DMS79 treated with DMSO at 0.1 percent for 48 hours (cell line): ENCODE measurements around the gene NKAIN2.

Experiments used
- DNase-seq: peaks from one replicate; lab custom pipeline; 2025; lab: John Stamatoyannopoulos, UW

The NKAIN2 gene

DNA sequence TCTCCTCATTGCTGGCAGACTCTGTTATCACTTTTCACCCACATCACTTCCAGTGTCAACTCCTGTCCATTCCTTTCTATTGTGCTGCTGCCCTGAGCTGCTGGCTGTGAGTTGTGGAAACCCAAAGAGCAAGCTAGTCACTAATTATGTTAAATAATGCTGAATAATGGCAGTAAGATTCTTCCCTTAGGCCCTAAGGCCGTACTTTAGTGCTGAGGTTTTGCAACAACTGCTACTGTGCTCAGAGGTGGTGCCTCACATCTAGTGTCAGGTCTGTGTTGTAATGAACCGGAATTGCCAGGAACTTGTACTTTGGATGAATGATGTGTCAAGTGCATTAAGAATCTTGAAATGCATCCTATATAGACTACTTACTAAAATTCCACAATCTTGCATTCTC, 786.3 kb downstream of the NKAIN2 start:
- DNase-seq, result no peak

- peak; percentile 84 for DNase-seq
These were observed 796.0 kb downstream of the NKAIN2 start for GRCh38 chr6:124599656-124600055.

DNA sequence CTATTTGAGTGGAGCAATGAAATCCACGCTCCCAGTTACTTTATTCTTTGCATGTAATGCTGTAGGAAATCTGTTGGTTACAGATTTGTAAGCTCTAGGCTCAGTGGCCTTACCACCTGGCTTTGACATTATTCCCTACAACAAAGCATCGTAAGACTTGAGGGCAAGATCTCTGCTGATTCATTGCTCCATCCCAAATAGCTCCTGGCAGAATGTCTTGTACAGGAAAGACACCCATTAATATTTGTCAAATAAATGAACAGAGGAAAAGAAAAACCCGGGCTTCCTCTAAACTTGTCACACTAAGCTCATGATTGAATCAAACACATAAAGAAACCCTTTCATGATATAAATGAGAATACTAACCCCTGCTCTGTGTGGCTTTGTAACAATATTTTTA, 801.1 kb downstream of the NKAIN2 start:
- DNase-seq, result no peak

- DNase-seq, result no peak
These were observed 803.5 kb downstream of the NKAIN2 start for GRCh38 chr6:124607119-124607627.

DNA sequence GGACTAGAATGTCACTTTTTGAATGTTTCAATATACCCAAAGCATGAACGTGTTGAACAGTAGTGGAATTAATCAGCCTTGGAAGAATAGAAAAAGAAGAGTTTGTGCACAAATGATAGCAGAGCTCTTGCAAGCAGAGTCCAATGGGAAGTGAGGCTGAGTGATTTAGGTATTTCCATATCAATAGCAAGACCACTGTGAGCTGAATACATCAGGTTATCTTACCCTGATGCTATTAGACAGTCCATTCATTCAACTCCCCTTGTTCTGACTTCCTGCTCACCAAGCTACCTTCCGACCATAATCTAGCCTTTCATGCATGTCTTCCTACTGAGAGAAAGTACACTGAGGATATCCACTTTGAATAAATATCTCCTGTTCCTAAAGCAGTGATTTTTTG, 809.4 kb downstream of the NKAIN2 start:
- no peak for DNase-seq

GRCh38 chr6:124622351-124622750, 818.7 kb downstream of the NKAIN2 start:
- DNase-seq, result no peak

DNA sequence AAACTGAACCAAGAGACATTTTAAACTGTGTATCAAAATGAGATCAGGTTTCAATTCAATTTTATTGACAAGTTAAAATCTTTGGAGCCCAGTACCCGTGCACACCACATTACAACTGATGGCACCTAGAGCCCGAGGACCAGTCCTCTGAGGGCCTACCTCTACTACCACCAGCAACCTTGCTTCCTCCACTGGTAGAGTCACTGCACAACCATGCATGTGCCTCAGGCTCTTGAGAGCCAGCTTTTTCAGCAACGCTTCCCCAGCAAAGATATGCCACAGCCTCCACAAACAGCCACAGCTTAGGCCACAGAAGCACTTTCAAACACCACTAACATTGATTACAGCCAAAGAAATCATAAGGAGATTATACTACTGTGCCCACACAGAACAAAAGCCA, 830.0 kb downstream of the NKAIN2 start:
- DNase-seq, result no peak

- no peak for DNase-seq
These were observed 836.8 kb downstream of the NKAIN2 start for GRCh38 chr6:124640432-124640831.

DNA sequence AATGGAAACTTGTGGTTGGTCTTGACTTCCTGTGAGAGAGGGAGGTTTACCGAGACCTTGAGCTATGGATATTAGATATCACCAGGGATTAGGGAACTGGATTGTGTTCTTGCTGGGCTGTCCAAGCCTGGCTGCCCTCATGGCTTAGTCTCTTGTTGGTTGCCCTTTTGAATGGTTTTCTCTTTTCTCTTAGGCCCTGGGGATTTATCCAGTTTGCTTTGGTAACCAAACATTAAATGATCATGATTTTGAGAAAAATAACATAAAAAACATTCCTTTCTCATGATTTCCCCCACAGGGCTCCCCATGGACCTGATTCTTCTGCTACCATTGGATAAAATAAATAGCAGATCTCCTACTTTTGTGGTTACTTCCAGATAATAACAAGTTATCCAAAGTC, 852.2 kb downstream of the NKAIN2 start:
- no peak for DNase-seq

- DNase-seq, result no peak
These were observed 854.4 kb downstream of the NKAIN2 start for GRCh38 chr6:124658053-124658452.

DNA sequence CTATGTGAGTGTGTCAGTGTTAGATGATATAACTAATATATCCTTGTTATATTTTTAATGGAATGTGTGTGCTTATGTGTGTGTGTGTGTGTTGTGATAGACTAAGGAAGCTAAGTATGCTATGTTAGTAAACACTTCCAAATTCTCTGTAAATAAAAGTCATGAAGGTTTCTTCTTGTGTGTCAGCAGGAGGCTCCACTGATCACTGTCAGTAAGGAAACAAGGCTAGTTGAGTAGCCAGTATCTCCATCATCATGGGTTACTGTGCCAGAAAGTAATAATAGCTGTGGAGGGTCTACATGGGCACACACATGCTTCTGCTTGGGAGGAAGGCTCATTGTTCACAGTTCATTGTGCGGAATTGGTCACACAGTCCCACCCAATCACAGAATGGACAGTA, 855.8 kb downstream of the NKAIN2 start:
- DNase-seq, result no peak

DNA sequence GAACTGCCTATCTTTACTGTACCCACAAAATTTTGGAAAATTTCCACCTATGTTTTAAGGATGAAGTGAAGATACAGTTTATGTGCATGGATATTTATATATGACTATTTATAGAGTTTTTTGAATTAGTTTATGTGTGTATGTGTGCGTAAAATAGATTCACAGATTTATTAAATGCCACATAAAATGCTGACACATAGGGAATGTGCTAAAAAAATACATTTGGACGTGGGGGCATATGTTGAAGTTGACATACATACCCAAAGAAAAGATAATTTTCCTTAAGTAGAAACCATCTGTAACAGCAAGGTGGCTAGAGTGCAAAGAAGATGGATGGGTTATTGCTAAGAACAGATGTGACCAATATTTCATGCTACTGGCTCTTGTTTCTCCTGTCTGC, 856.5 kb downstream of the NKAIN2 start:
- no peak for DNase-seq

DNA sequence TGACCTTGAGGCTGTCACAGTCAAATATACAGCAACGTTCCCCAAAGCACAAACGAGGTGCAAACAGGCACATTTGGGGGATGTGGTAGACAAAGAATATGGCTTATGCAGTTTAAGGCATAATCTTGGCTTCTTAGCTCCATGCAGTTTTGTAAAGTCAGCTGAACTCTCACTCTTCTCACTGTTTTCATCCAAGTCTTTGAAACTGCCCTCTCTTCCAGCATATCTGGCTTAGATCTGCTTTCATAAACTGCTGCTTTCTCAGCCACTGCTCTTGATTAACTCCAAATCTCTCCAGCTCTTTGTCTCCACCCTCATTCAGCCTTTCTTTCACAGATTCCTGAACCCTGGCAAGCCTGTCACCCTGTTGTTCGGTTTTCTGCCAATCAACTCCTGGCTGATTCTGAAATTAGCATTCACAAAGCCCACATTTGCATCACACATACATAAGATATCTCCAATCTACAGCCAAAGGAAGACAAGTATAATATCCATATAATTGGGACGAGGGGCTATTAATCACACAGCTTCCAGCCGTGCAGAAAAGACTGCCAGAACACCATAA, 857.5 kb downstream of the NKAIN2 start:
- no peak for DNase-seq

GRCh38 chr6:124668028-124668427, 864.4 kb downstream of the NKAIN2 start:
- no peak for DNase-seq

GRCh38 chr6:124669713-124670480, 866.2 kb downstream of the NKAIN2 start:
- peak; percentile 49 for DNase-seq

- DNase-seq, result peak; percentile 93
These were observed 867.1 kb downstream of the NKAIN2 start for GRCh38 chr6:124670801-124671200.

GRCh38 chr6:124671324-124671723, 867.7 kb downstream of the NKAIN2 start:
- peak; percentile 61 for DNase-seq

- no peak for DNase-seq
These were observed 870.4 kb downstream of the NKAIN2 start for GRCh38 chr6:124674042-124674441.

GRCh38 chr6:124676033-124676432, 872.4 kb downstream of the NKAIN2 start:
- DNase-seq, result no peak

- DNase-seq, result no peak
These were observed 874.2 kb downstream of the NKAIN2 start for GRCh38 chr6:124677874-124678273.

- DNase-seq, result no peak
These were observed 875.7 kb downstream of the NKAIN2 start for GRCh38 chr6:124679387-124679786.

GRCh38 chr6:124682751-124683150, 879.1 kb downstream of the NKAIN2 start:
- DNase-seq, result no peak

DNA sequence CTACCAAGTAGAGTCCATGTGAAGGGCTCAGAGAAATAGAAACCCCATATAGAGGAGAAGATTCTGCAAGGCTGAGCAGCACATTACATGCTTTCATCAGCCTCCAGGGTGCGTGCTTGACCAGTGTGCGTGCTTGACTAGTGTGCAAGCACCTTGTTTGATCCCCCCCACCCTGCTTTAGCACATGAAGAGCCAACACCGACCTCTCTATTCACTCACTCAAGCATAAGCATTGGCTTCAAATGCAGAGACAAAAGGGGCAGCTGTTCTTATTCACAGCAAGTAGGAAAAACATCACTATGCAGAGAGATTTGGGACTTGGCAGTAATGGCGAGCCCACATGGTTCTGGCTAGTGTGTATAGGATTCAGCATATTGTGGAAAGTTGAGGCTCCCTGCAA, 879.8 kb downstream of the NKAIN2 start:
- DNase-seq, result no peak

DNA sequence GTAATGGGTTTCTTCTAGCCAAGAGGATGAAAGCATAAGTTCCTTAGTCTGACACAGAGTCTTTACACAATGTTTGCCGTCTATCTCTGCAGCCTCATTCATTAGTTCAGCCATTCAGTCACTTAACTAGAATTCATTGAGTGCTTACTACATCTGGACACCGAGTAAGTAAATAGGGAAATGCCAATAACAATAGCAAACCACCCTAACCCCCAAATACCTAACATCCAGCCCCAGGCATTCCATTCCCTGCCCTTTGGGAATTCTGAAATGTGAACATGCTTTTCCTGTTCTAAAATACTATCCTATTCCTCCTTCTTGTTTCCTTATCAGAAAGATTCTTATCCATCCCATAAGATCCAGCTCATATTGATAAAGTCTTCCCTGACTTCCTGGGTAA, 881.0 kb downstream of the NKAIN2 start:
- DNase-seq, result no peak
